ENCODE data around the gene SLC4A3.

SLC4A3 gene, protein sequence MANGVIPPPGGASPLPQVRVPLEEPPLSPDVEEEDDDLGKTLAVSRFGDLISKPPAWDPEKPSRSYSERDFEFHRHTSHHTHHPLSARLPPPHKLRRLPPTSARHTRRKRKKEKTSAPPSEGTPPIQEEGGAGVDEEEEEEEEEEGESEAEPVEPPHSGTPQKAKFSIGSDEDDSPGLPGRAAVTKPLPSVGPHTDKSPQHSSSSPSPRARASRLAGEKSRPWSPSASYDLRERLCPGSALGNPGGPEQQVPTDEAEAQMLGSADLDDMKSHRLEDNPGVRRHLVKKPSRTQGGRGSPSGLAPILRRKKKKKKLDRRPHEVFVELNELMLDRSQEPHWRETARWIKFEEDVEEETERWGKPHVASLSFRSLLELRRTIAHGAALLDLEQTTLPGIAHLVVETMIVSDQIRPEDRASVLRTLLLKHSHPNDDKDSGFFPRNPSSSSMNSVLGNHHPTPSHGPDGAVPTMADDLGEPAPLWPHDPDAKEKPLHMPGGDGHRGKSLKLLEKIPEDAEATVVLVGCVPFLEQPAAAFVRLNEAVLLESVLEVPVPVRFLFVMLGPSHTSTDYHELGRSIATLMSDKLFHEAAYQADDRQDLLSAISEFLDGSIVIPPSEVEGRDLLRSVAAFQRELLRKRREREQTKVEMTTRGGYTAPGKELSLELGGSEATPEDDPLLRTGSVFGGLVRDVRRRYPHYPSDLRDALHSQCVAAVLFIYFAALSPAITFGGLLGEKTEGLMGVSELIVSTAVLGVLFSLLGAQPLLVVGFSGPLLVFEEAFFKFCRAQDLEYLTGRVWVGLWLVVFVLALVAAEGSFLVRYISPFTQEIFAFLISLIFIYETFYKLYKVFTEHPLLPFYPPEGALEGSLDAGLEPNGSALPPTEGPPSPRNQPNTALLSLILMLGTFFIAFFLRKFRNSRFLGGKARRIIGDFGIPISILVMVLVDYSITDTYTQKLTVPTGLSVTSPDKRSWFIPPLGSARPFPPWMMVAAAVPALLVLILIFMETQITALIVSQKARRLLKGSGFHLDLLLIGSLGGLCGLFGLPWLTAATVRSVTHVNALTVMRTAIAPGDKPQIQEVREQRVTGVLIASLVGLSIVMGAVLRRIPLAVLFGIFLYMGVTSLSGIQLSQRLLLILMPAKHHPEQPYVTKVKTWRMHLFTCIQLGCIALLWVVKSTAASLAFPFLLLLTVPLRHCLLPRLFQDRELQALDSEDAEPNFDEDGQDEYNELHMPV

GRCh38 chr2:219627103-219628100 lies at the start of gene SLC4A3:
SLC4A3 (plus strand) TSS chr2:219627630; CDS start chr2:219627993, 363 bp downstream.
- no peak within 1 kb of the TSS for H3K4me3 ChIP-seq (ENCODE audit: low read depth, low read length)
- no peak for TF ChIP-seq CTCF (IDR thresholded peaks at IDR 0.05; ENCODE audit: borderline replicate concordance, insufficient read depth, low read depth, low read length)

DNA sequence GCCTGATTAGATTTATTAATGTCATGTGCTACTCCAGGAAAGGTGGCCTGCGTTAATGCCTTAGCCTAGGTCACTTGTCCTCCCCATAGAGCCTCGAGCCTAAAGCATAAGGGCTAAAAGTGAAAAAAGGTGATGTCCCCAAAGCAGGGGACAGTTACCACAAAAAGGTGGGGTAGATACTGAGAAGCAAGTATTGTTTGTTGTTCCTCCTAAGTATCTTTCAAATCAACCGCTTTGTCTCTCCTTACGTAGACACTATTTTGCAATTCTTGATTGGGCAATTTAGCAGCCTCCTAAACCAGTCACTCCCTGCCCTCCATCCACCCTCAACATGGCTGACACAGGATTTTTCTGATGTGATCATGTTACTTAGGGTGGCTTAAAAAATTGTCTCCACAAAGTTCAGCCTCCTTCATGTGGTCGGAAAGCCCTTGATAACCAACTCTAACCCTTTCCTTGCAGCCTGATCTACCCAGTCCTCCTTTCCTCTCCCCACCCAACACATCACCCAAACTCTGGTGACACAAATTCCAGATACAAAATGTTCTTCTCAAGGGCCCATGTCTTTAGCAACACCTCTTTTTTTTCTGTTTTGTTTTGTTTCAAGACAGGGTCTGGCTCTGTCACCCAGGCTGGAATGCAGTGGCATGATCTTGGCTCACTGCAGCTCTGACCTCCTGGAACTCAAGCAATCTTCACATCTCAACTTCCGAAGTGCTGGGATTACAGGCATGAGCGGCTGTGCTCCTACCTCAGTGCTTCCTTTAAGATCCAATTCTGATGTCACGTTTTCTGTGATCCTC lies 48.4 kb upstream of the SLC4A3 start:
- H3K4me3 ChIP-seq (ENCODE audit: low read depth, low read length): no peak overlapping the region
- no peak for TF ChIP-seq CTCF (IDR thresholded peaks at IDR 0.05; ENCODE audit: borderline replicate concordance, insufficient read depth, low read depth, low read length)

GRCh38 chr2:219581346-219581745 lies 46.1 kb upstream of the SLC4A3 start:
- TF ChIP-seq CTCF (IDR thresholded peaks at IDR 0.05; ENCODE audit: borderline replicate concordance, insufficient read depth, low read depth, low read length): no peak
- H3K4me3 ChIP-seq (ENCODE audit: low read depth, low read length): no peak overlapping the region

GRCh38 chr2:219591091-219591490 lies 36.3 kb upstream of the SLC4A3 start:
- no peak overlapping the region for H3K4me3 ChIP-seq (ENCODE audit: low read depth, low read length)
- no peak for TF ChIP-seq CTCF (IDR thresholded peaks at IDR 0.05; ENCODE audit: borderline replicate concordance, insufficient read depth, low read depth, low read length)

GRCh38 chr2:219592736-219593135 lies 34.7 kb upstream of the SLC4A3 start:
- no peak for TF ChIP-seq CTCF (IDR thresholded peaks at IDR 0.05; ENCODE audit: borderline replicate concordance, insufficient read depth, low read depth, low read length)
- no peak overlapping the region for H3K4me3 ChIP-seq (ENCODE audit: low read depth, low read length)

Data from GM12875 (cell line).